Epithelial cell of esophagus (primary cell): ENCODE measurements around the gene MILR1.
"Not testable (repeated sequence)": the region's sequence is repeated elsewhere in the genome, so short reads cannot be mapped to it uniquely, and the experiment has no call there.

ENCODE experiments used
- DNase-seq: peaks from one replicate; pipeline ENCODE4 v3.0.0; 2010; ENCODE audit warnings: low read depth
- H3K4me3 ChIP-seq: 2 replicates; pipeline ENCODE4 v1.5.1; 2011; ENCODE audit warnings: mild to moderate bottlenecking, low read length, control low read depth
- TF ChIP-seq, protein P1 (sequence below): IDR thresholded peaks from 2 replicates; pipeline ENCODE4 v1.5.1; 2011; ENCODE audit warnings: low read depth, mild to moderate bottlenecking, low read length, control low read depth, inconsistent platforms; ENCODE audit not compliant: insufficient read depth; ENCODE audit errors: missing control alignments

The MILR1 gene

DNA sequence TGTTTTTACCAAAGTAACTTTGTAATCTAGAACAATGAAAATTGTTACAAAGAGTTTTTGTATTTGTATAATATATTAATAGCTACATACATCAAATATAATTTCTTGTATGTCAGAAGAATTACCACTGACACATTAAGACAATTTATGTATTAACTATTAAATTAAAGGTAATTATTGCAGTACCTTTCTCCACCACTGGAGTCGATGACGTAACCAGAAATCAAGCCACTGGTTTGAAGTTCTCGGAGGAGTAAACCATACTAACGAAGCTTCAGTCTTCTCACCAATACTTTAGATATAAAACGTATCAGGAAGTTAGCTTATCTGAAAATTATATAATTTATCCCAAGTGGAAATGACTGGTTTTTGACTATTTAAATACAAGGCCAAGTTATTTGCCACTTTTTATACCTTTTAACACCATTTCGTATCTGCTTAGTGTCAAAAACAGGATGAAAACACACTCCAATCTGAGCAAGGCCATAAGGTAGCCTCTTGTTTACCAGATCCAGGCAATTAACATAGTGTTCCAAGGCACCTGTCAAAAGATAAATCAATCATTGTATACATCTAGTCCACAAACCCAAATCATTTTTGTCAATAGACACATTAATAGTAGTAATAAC lies 43.7 kb downstream of the MILR1 start:
- TF ChIP-seq, protein P1, sequence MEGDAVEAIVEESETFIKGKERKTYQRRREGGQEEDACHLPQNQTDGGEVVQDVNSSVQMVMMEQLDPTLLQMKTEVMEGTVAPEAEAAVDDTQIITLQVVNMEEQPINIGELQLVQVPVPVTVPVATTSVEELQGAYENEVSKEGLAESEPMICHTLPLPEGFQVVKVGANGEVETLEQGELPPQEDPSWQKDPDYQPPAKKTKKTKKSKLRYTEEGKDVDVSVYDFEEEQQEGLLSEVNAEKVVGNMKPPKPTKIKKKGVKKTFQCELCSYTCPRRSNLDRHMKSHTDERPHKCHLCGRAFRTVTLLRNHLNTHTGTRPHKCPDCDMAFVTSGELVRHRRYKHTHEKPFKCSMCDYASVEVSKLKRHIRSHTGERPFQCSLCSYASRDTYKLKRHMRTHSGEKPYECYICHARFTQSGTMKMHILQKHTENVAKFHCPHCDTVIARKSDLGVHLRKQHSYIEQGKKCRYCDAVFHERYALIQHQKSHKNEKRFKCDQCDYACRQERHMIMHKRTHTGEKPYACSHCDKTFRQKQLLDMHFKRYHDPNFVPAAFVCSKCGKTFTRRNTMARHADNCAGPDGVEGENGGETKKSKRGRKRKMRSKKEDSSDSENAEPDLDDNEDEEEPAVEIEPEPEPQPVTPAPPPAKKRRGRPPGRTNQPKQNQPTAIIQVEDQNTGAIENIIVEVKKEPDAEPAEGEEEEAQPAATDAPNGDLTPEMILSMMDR = peak; percentile 62
- H3K4me3 ChIP-seq = no peak overlapping the region
- DNase-seq = peak; percentile 52

DNA sequence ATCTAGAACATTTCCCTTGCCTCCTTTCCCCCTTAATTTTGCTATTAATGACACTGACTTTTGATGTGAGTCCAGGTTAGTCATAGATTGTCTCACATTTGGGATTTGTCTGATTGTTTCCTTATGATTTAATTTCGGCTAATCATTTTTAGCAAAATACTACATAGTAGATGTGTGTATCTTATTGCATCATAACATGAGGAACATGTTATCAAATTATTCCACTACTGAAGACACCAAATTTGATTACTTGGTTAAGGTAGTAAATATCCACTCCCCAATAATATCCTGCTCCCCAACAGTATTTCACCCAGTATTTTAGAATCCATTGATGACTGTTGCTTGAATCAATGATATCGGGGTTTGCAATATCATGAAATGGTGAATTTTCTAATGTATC lies 45.2 kb downstream of the MILR1 start:
- TF ChIP-seq, protein P1 = no peak
- no peak overlapping the region for H3K4me3 ChIP-seq

DNA sequence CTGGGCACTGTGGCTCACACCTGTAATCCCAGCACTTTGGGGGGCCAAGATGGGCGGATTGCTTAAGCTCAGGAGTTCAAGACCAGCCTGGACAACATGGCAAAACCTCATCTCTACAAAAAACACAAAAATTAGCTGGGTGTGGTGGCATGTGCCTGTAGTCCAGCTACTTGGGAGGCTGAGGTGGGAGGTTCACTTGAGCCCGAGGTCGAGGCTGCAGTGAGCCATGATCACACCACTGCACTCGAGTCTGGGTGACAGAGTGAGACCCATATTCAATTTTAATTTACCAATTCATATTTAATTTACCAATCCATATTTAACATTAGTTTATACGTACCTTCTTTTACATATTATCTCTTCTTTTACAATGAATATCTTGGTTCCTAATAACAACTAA lies 46.4 kb downstream of the MILR1 start:
- DNase-seq = not testable (repeated sequence)
- H3K4me3 ChIP-seq = peak overlapping the region; percentile 5

More for the DNA sequence above, 45.2 kb downstream of the MILR1 start:
- DNase-seq = no peak

DNA sequence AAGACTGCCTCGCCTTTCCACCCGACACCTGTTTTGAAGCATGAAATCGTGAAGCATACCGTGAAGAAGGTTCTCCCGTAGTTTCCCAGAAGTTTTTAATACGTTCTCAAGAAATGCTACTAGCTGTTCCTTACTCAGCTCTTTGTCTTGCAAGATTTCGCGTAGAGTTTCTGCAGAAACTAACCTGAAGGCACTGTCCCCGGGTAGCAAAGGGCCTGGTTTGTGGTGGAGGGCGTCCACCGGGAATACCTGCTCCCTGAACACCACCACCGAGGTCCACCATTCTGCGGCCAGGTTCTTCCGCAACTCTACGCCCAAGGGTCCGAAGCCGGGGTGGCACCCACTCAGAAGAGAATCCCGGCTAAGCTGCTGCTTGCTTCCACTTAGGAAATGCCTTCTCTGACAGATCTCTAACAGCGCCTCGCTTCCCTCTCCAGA lies 47.5 kb downstream of the MILR1 start:
- TF ChIP-seq, protein P1 = no peak
- H3K4me3 ChIP-seq = peak overlapping the region; percentile 89
- peak; percentile 20 for DNase-seq

DNA sequence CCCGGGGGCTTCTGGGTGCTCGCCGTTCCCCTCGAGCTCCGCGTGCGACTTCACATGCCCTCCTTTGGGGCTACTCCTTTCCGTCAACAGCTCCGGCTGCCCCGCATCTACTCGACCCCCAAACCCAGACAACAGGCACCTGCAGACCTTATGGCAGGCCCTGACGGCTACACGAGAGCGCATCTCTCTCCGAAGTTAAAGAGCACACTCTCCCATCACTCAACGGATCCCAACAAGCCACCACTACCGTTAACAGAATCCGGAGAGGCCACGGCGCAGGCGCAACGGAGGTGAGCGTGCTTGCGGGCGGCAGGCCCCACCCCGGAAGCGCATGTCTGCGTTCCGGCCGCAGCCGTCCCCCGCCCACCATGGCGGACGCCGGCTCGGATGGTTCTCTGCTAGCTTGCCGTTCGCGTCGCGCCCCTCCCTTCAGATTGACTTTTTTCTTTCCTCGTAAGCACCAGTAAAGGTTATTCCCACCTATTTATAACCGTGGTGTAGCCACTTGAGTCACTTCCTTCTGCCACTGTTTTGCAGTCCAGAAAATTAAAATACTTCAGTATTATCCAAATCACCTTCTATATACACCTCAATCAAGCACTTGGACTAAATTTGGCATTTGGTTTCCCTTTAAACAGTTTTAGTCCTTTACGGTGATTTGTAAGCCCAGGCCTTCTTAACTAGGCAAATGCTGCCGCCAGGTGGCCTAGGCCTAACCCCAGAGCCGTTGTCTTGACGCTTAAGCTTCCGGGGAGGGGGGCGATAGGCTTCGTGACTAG lies 48.1 kb downstream of the MILR1 start, which contains the start of gene POLG2:
POLG2 (minus strand) TSS at position 269 of the 779 bp plus-strand sequence; CDS start at position 183, 86 bp downstream.
- peak within 1 kb of the TSS; percentile 89 for H3K4me3 ChIP-seq
- peak; percentile 96 for DNase-seq
- TF ChIP-seq, protein P1 = peak; percentile 67

DNA sequence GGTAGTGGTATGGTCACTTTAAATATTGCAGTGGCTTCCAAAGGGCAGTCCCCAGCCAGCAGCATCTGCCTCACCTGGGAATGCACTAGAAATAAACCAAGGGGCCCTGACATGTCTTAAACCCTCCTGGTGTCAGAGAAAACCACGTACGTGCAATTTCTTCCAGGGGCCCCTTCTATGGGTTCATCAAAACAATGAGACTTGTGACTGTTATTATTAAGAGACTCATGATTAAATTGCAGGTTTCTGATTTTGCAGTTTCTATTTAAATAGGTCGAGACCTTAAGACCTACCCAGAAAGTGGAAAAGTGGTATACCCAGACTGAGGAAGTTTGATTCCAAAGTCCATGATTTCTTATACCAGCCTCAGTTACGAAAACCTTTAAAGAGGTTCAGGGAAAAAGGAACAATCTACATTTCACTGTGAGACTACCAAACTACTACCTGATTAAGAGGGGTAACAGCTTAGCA lies 48.7 kb downstream of the MILR1 start:
- peak overlapping the region; percentile 89 for H3K4me3 ChIP-seq
- DNase-seq = no peak
- TF ChIP-seq, protein P1 = no peak
